Measurements from ENCODE around the gene ATP9A.
A peak's percentile ranks its signal among the peaks of the same experiment; 100 is the strongest.
"Not testable (repeated sequence)": the region's sequence is repeated elsewhere in the genome, so short reads cannot be mapped to it uniquely, and the experiment has no call there.

The ATP9A gene

GRCh38 chr20:51767867-51768758 lies at the start of gene ATP9A:
ATP9A (minus strand) TSS chr20:51768390; CDS start chr20:51768369, 21 bp downstream.
- peak within 1 kb of the TSS; percentile 72 for H3K4me3 ChIP-seq (ENCODE audit: low read depth, low read length)
- ChIA-PET POLR2A (no interaction called here), CTCF (interaction anchor here (0.6 to 1.6 kb wide), 3 partner anchors 12 to 128 kb away, joined by 3 to 4 read pairs (median 3); no protein-coding TSS in a partner anchor)
- no peak for TF ChIP-seq CTCF (IDR thresholded peaks at IDR 0.05; ENCODE audit: insufficient read depth, low read length, missing control alignments)
- DNase-seq (ENCODE audit: low read depth, low spot score): no peak

- POLR2A ChIA-PET; H3K4me3 ChIP-seq (ENCODE audit: low read depth, low read length): not testable (repeated sequence)
- CTCF ChIA-PET: interaction anchor here (1.5 kb wide), 1 partner anchor 9 kb away, joined by 3 read pairs; no protein-coding TSS in a partner anchor
Measured at GRCh38 chr20:51816856-51817255, 48.7 kb upstream of the ATP9A start.

GRCh38 chr20:51815383-51816076 lies 47.3 kb upstream of the ATP9A start:
- no peak for TF ChIP-seq CTCF (IDR thresholded peaks at IDR 0.05; ENCODE audit: insufficient read depth, low read length, missing control alignments)
- DNase-seq (ENCODE audit: low read depth, low spot score): no peak
- H3K4me3 ChIP-seq (ENCODE audit: low read depth, low read length): no peak overlapping the region
- CTCF ChIA-PET: no interaction called here
- POLR2A ChIA-PET: no interaction called here

More at GRCh38 chr20:51816856-51817255, 48.7 kb upstream of the ATP9A start:
- DNase-seq (ENCODE audit: low read depth, low spot score): not testable (repeated sequence)

GRCh38 chr20:51812861-51813260 lies 44.7 kb upstream of the ATP9A start:
- TF ChIP-seq CTCF (IDR thresholded peaks at IDR 0.05; ENCODE audit: insufficient read depth, low read length, missing control alignments): no peak
- H3K4me3 ChIP-seq (ENCODE audit: low read depth, low read length): no peak overlapping the region
- no peak for DNase-seq (ENCODE audit: low read depth, low spot score)
- ChIA-PET CTCF (no interaction called here), POLR2A (no interaction called here)

GRCh38 chr20:51811514-51812128 lies 43.4 kb upstream of the ATP9A start:
- H3K4me3 ChIP-seq (ENCODE audit: low read depth, low read length): no peak overlapping the region
- TF ChIP-seq CTCF (IDR thresholded peaks at IDR 0.05; ENCODE audit: insufficient read depth, low read length, missing control alignments): no peak
- DNase-seq (ENCODE audit: low read depth, low spot score): no peak
- ChIA-PET POLR2A (no interaction called here), CTCF (interaction anchor here (4.0 kb wide), 1 partner anchor 12 kb away, joined by 30 read pairs; no protein-coding TSS in a partner anchor)

- TF ChIP-seq CTCF (IDR thresholded peaks at IDR 0.05; ENCODE audit: insufficient read depth, low read length, missing control alignments): no peak
- ChIA-PET CTCF (interaction anchor here (4.0 kb wide), 1 partner anchor 11 kb away, joined by 30 read pairs; no protein-coding TSS in a partner anchor), POLR2A (no interaction called here)
- peak; percentile 34 for DNase-seq (ENCODE audit: low read depth, low spot score)
- H3K4me3 ChIP-seq (ENCODE audit: low read depth, low read length): no peak overlapping the region
Measured at GRCh38 chr20:51811042-51811355, 42.8 kb upstream of the ATP9A start.

Measured in AG04449 (cell line).